ENCODE measurements around the gene JMJD1C.

The JMJD1C gene

DNA sequence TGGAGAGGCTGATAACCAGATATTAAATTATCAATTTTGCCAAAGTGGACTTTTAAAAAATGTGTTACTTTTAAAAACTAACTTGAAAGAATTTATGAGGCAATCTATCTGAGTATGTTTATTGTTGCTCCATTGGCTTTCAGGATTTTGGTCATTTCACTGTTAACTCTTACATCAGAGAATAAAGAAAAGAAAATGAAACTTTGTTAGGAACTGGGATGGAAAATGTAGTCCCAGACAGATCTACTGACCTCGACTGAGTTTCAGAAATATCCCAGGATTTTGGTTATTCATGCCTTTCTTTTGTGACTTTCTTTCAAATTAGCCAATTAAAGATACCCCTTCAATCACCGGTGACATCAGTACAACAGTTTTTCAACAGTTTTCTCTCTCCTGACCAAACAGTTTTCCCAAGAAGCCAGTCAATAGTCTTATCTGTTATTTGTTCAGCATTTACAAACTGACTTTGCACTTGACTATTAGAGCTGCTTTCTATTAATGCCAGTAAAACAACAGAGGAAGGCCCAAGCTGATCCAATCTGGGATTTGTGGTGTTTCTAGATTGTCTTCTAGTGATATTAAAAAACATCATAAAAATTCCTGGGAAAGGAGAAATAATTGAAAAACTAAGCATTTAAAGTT lies 296.8 kb downstream of the JMJD1C start:
- Histone ChIP-seq H3K27me3 (ENCODE audit: insufficient read depth, poor library complexity, severe bottlenecking) (no peaks in the 10 kb centered on the region), H3K36me3 (ENCODE audit: low read depth) (peaks cover 70% of the 10 kb centered on the region), H3K4me1 (ENCODE audit: insufficient read depth, poor library complexity, severe bottlenecking) (no peaks in the 10 kb centered on the region), H3K27ac (ENCODE audit: poor library complexity, severe bottlenecking) (no peak overlapping the region), H3K9me3 (ENCODE audit: severe bottlenecking) (no peaks in the 10 kb centered on the region), H3K4me3 (ENCODE audit: severe bottlenecking) (no peak overlapping the region)
- DNase-seq (ENCODE audit: low spot score) (no peak), ATAC-seq (ENCODE audit: low read depth) (no peak)
- TF ChIP-seq, protein P1, sequence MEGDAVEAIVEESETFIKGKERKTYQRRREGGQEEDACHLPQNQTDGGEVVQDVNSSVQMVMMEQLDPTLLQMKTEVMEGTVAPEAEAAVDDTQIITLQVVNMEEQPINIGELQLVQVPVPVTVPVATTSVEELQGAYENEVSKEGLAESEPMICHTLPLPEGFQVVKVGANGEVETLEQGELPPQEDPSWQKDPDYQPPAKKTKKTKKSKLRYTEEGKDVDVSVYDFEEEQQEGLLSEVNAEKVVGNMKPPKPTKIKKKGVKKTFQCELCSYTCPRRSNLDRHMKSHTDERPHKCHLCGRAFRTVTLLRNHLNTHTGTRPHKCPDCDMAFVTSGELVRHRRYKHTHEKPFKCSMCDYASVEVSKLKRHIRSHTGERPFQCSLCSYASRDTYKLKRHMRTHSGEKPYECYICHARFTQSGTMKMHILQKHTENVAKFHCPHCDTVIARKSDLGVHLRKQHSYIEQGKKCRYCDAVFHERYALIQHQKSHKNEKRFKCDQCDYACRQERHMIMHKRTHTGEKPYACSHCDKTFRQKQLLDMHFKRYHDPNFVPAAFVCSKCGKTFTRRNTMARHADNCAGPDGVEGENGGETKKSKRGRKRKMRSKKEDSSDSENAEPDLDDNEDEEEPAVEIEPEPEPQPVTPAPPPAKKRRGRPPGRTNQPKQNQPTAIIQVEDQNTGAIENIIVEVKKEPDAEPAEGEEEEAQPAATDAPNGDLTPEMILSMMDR (IDR thresholded peaks at IDR 0.05; ENCODE audit: poor library complexity, severe bottlenecking), result no peak

DNA sequence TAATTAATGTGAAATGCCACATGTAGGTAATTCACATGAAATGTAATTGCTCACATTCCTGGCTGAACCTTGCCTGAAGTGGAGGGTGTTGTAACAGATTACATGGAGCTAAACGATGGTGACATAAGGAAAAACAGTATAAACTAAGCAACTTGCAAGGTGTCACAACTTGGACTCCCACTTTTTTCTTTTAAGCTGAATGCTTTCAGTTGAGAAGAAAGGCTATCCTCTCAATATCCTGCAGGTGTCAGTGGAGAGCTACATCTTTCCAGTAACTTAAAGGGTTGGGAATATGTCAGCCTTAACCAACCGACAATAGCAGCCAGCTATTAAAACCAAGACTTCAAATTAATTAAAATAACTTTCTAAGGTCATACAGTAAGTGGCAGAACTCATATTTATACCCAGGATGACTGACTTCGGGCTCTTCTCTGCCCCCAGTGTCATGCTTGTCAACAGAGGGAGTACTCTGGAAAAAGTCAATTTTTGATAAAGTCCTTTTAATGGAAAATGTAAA lies 299.0 kb downstream of the JMJD1C start:
- H3K4me1 ChIP-seq (ENCODE audit: insufficient read depth, poor library complexity, severe bottlenecking), result no peaks in the 10 kb centered on the region
- DNase-seq (ENCODE audit: low spot score), result no peak
- peaks cover 51% of the 10 kb centered on the region for H3K36me3 ChIP-seq (ENCODE audit: low read depth)
- H3K9me3 ChIP-seq (ENCODE audit: severe bottlenecking), result no peaks in the 10 kb centered on the region
- H3K4me3 ChIP-seq (ENCODE audit: severe bottlenecking), result no peak overlapping the region
- peak; percentile 73; the same call in 2 of the 3 replicates for ATAC-seq (ENCODE audit: low read depth)
- no peaks in the 10 kb centered on the region for H3K27me3 ChIP-seq (ENCODE audit: insufficient read depth, poor library complexity, severe bottlenecking)
- no peak overlapping the region for H3K27ac ChIP-seq (ENCODE audit: poor library complexity, severe bottlenecking)
- TF ChIP-seq, protein P1 (IDR thresholded peaks at IDR 0.05; ENCODE audit: poor library complexity, severe bottlenecking), result peak; percentile 92

DNA sequence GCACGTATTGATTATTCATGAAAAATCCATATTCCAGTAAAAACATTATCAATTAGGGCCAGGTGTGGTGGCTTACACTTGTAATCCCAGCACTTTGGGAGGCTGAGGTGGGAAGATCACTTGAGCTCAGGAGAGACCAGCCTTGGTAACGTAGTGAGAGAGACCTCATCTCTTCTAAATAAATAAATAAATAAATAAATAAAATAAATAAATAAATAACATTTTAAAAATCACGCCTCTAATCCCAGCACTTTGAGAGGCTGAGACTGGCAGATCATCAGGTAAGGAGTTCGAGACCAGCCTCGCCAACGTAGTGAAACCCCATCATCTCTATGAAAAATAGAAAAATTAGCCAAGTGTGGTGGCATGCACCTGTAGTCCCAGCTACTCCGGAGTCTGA lies 300.5 kb downstream of the JMJD1C start:
- H3K4me3 ChIP-seq (ENCODE audit: severe bottlenecking), result no peak overlapping the region
- no peaks in the 10 kb centered on the region for H3K9me3 ChIP-seq (ENCODE audit: severe bottlenecking)
- TF ChIP-seq, protein P1 (IDR thresholded peaks at IDR 0.05; ENCODE audit: poor library complexity, severe bottlenecking), result no peak
- no peak for ATAC-seq (ENCODE audit: low read depth)
- no peaks in the 10 kb centered on the region for H3K27me3 ChIP-seq (ENCODE audit: insufficient read depth, poor library complexity, severe bottlenecking)
- no peak for DNase-seq (ENCODE audit: low spot score)
- H3K36me3 ChIP-seq (ENCODE audit: low read depth), result peaks cover 45% of the 10 kb centered on the region
- H3K4me1 ChIP-seq (ENCODE audit: insufficient read depth, poor library complexity, severe bottlenecking), result no peaks in the 10 kb centered on the region
- no peak overlapping the region for H3K27ac ChIP-seq (ENCODE audit: poor library complexity, severe bottlenecking)

DNA sequence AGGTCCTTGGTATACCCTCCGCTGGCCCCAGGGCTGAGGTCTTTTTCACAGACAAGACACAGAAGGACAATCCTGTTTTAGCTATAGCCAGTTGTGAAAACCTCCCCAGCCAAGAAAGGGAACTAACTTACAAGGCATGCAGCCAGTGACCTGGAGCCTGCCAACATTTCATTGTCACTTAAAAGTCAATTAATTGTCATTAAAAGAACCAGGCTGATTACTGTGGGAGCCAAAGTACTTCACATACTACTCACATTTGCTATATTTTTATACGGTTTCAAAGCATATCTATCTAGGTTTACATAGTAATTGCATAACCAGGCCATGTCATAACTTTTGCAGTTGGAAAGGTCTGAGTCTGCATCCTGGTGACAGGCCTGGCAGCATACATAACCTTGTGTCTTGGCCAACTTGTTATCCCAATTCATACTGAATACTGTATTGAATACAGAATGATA lies 301.6 kb downstream of the JMJD1C start:
- TF ChIP-seq, protein P1 (IDR thresholded peaks at IDR 0.05; ENCODE audit: poor library complexity, severe bottlenecking), result no peak
- no peaks in the 10 kb centered on the region for H3K4me1 ChIP-seq (ENCODE audit: insufficient read depth, poor library complexity, severe bottlenecking)
- H3K27ac ChIP-seq (ENCODE audit: poor library complexity, severe bottlenecking), result no peak overlapping the region
- peaks cover 41% of the 10 kb centered on the region for H3K36me3 ChIP-seq (ENCODE audit: low read depth)
- DNase-seq (ENCODE audit: low spot score), result no peak
- no peak for ATAC-seq (ENCODE audit: low read depth)
- no peaks in the 10 kb centered on the region for H3K27me3 ChIP-seq (ENCODE audit: insufficient read depth, poor library complexity, severe bottlenecking)
- no peaks in the 10 kb centered on the region for H3K9me3 ChIP-seq (ENCODE audit: severe bottlenecking)
- H3K4me3 ChIP-seq (ENCODE audit: severe bottlenecking), result no peak overlapping the region

DNA sequence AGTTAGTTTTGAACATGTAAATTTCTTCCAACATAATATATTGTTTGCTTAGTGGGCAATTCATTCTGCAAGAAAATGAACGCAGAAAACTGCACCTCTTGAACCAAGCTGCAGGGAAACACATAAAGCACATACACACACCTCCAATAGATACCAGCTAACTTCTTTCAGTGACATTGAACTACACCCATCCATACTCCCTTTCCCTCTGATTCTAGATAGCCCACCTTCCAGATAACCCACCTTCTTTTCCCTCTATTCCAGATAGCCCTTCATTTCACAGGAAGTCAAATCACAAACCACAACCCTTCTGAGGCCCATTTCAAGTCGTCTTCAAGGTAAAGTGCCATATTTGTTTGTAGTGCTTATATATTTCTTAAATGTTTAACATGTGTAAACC lies 304.2 kb downstream of the JMJD1C start:
- DNase-seq (ENCODE audit: low spot score), result no peak
- TF ChIP-seq, protein P1 (IDR thresholded peaks at IDR 0.05; ENCODE audit: poor library complexity, severe bottlenecking), result no peak
- Histone ChIP-seq H3K27ac (ENCODE audit: poor library complexity, severe bottlenecking) (no peak overlapping the region), H3K27me3 (ENCODE audit: insufficient read depth, poor library complexity, severe bottlenecking) (no peaks in the 10 kb centered on the region), H3K4me1 (ENCODE audit: insufficient read depth, poor library complexity, severe bottlenecking) (no peaks in the 10 kb centered on the region), H3K4me3 (ENCODE audit: severe bottlenecking) (no peak overlapping the region), H3K9me3 (ENCODE audit: severe bottlenecking) (no peaks in the 10 kb centered on the region), H3K36me3 (ENCODE audit: low read depth) (peaks cover 15% of the 10 kb centered on the region)
- ATAC-seq (ENCODE audit: low read depth), result no peak

Data from RWPE2 (cell line).